Measurements from ENCODE around the gene NPC1.

DNA sequence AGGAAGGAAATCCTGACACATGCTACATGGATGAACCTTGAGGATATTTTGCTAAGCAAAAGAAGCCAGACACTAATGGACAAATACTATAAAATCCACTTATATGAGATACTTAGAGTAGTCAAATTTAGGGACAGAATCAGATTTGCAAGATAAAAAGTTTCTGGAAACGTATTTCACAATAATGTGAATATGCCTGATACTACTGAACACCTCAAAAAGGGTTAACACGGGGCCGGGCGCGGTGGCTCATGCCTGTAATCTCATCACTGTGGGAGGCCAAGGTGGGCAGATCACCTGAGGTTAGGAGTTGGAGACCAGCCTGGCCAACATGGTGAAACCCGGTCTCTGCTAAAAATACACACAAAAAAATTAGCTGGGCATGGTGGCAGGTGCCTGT lies 84.7 kb downstream of the NPC1 start:
- TF ChIP-seq, protein P1, sequence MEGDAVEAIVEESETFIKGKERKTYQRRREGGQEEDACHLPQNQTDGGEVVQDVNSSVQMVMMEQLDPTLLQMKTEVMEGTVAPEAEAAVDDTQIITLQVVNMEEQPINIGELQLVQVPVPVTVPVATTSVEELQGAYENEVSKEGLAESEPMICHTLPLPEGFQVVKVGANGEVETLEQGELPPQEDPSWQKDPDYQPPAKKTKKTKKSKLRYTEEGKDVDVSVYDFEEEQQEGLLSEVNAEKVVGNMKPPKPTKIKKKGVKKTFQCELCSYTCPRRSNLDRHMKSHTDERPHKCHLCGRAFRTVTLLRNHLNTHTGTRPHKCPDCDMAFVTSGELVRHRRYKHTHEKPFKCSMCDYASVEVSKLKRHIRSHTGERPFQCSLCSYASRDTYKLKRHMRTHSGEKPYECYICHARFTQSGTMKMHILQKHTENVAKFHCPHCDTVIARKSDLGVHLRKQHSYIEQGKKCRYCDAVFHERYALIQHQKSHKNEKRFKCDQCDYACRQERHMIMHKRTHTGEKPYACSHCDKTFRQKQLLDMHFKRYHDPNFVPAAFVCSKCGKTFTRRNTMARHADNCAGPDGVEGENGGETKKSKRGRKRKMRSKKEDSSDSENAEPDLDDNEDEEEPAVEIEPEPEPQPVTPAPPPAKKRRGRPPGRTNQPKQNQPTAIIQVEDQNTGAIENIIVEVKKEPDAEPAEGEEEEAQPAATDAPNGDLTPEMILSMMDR (IDR thresholded peaks at IDR 0.05), result no peak
- TF ChIP-seq POLR2A (IDR thresholded peaks at IDR 0.05), result no peak

All from body of pancreas (tissue), 4 donors.